IPS DF 4.7 (cell line): ENCODE measurements around the gene AQR.

Experiments used
- DNase-seq: peaks from one replicate; pipeline ENCODE4 v3.0.0-alpha.2; 2013; ENCODE audit warnings: low spot score; ENCODE audit errors: extremely low read depth

AQR gene

DNA sequence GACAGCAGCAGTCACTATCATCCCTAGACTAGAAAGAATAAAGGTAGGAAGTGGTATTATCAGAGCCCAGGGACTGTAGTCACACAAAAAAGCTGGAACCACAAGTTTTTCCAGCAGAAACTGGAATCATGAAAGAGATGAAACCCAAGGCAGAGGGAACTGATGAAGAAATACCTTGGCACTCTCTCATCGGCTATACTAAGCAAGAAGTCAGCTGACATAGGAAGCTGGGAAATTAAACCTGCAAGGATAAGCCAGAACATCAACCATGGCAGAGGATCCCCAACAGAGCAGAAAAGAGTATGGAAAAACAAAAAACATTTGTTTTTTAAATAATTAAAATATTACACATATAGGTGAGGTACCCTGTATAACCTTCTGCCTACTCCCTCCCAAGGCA, 86.5 kb downstream of the AQR start:
- no peak for DNase-seq

DNA sequence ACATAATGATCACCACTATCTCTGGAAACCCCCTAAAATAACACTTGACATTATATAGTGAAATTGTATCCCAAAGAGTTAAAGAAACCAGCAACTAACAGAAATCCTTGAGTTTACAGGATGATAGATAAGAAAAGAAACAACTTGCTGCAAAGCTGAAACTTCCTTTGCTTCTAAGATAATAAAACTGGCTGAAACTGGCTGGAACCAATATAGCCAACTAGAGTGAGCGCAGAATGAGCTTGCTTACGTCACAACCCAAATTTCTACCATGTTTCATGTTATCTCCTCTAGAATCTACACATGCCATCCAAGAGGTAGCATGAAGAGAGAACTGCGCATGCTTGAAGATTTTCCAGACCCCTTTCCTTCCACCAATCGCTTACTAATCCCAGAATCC, 90.4 kb downstream of the AQR start:
- DNase-seq: no peak

DNA sequence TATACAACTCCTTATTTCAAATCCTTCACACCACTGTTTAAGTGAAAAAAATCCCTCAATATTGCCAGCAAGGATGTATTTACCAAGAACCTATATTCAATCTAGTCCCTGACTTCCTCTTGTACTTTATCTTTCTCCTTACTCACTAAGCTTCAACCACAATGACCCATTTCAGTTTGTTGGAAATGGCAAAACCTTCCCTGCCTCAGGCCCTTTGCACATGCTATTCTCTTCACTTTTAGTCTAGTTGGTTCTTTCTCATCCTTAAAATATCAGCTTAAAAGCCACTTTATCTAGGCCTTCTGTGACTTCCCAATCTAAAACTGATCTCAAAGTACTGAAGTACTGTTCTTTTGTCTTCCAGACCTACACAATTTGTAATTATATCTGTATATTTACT, 92.9 kb downstream of the AQR start:
- DNase-seq: no peak

DNA sequence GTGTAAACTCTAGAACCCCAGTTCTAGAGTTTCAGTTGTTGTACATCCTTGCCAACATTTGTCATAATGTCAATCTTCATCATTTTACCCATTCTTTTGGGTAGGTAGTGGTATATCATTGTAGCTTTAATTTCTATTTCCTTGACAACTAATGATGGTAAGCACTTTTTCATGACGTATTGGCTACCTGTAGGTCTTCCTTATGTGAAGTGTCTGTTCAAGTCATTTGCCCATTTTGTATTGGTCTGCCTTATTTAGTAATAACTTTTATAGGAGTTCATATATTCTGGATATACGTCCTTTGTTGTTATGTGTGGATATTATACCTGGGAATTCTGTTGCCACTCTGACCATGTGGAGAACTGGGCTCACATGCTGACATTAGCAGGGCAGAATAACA, 100.4 kb downstream of the AQR start:
- no peak for DNase-seq

DNA sequence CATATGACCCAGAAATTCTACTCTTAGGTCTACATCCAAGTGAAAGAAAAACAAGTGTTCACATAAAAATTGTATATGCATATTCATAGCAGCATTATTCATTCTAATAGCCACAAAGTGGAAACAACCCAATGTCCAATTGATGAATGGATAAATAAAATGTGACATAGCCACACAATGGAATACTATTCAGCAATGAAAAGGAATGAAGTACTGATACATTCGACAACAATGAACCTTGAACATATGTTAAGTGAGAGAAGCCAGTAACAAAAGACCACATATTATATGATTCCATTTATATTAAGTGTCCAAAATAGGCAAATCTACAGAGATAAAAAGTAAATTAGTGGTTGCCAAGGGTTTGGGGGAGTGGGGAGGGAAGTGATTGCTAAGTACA, 104.0 kb downstream of the AQR start:
- no peak for DNase-seq

DNA sequence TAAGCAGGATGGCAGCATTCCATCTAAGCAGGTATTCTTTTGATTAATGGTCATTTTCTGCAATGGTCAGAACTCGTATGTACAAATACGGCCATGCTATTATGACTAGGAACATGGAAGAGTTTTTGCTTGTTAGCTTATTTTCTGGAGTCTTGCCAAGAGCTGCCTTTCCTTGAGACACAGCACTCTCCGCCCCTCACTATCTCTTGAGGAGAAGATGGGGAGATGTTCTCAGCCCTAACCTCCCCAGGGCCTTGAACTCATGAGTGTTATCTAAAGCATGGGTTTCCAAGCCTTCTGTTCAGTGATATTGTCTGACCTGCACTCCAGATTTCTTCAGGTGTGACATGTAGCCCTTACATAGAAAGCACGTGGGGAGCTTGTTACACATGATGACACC, 108.3 kb downstream of the AQR start:
- no peak for DNase-seq

DNA sequence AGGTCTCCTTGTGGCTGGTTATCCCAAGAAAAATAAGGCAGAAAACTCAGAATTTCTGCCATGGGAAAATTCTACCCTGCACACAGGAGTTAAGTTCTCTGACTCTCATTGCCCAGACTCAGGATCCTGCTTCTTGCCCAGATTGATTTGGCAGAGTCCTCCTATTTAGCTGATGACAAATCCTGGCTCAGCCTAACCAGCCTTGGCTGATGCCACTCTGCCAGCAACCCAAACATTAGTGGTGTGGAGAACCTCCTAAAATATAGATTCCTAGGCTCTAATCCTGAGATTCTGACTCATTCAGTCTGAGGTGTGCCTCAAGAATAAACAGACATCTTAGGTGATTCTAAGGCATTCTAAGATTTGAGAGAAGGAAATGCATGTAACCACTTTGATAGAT, 113.6 kb downstream of the AQR start:
- DNase-seq: no peak

DNA sequence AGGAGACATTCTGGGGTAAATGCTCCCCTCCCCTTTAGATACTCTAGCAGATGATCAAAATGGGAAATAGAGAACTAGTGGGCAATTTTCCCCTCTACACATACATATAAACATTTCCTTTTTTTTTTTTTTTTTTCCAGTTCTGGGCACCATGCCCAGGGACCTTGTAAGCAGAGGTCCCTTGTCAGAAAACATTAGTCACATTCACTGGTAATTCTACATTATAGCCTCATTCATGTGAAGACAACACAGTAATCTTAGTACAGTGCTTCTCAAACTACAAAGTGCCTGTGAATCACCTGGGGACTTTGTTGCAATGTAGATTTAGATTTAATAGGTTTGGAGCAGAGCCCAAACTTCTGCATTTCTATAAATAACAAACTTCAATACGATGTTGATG, 114.1 kb downstream of the AQR start:
- DNase-seq: no peak

DNA sequence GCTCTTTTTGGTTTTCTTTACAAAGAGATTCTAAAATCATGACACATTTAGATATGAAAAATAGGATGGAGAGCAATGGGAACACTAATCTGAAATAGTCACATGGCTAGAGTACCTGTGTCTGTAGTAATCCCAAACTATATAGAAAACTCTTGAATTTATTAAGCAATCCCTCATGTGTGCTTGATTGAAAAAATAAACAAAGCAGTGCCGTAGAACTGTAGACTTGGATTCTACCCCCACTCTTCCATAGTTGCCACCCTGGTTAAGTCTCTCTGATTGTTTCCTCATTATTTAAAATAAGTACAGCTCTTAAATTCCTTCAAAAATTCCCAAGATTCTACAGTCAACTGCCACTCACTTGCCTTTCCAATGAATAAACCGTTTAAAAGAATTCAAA, 115.3 kb downstream of the AQR start:
- DNase-seq: no peak

DNA sequence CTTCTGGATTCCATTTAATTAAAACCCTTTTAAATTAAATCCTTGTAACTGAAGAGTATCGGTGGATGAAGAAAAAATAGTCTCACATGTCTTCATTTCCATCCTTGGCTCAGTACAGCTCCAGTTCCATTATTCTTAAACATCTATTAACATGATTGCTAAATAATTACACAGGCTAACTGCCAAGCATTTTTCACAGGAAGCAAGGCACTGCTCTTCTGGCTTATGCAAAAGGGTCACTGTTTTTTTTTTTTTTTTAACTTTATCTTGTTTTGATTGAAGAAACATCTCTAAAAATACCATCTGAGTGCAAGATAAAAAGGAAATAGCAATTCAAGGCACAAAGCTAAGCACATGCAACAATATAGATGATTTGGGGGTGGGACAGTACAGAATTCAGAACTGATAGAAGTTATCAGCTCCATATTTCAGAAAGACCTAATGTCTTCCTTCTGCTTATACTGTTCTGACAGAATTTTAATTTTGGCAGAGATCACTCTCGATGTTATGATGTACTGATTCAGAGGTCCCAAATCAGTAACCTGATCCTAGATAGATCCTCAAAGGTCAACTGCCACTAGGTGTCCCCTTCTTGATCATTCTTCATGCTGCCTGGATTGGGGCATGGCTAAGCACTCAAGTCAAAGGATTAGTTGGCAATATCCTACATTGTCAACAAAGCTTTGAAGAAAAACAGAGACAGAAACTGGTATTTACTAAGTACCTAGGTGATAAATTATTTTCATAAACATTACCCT, 116.4 kb downstream of the AQR start:
- no peak for DNase-seq

DNA sequence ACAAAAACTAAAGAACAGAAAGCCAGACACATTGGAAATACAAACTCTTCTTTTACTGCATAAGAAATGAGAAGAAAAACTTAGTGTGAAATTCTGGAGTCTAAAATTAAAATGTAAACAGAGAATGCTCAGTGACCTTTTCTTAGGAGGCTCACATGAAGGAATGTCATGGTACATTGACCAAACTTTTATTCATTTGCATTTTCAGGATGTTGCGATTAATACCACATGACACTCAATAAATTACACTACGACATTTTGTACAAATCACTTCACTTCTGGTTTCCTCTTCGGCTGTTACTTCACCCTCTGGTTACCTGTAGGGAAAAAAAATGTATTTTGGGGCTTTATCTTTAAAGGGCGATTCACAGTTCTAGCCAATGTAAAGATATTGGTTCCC, 117.8 kb downstream of the AQR start:
- no peak for DNase-seq

DNA sequence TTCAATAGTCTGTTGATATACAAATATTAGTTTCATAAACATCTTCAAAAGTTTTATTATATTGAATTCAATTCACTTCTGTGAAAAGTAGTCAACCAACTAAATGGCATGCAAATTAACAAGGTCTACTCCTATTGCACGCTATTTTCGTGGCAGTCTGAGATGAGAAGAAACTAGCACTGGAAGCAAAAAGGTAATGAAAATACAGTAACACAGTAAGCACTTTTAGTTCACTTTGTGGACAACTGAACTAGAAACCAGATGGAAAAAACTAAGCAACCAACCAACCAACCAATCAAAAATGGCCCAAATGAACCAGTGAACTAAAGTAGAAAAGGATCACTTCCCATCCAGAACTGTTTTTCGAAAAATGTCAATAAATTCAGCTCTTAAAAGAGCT, 118.5 kb downstream of the AQR start:
- DNase-seq: no peak

DNA sequence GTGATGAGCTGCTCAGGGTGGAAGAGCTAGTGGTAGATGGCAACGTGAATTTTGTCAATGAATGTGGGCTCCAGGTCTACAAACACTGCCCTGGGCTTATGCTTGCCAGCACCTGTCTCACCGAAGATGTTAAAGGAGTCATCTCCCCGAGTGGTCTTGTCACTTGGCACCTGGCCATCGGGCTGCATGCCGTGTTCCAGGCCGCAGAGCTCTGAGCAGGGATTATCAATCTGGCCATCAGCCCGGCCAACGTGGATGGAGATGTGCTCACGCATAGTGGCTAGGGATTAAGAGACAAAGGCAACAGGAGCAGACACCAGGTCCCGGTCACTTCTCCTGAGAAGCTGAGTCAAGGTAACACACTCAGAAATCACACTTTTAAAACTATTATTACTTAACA, 119.4 kb downstream of the AQR start:
- no peak for DNase-seq

DNA sequence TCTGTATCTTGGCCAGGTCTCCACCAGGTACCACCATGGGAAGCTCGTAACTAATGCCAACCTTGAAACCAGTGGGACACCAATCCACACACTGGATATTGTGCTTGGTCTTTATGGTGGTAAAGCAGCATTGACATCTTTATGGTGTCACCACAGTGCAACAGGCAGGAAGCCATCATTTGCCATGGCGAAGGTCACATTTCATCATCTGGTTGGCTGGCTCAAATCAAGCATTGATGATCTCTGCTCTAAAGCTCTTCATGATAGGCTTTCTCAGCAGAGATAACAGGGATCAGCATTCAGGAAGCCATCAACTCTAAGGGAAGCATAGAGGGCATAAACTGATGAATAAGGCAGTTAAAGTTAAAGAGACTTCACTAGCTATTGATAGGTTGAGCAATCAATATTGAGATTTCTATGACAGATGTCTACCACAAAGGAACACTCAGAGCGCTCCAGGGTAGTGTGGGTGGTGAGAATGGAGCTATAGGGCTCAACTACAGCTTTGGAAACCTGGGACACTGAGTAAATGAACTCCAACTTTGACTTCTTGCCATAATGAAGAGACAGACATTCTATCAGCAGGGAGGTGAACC, 120.1 kb downstream of the AQR start:
- no peak for DNase-seq

DNA sequence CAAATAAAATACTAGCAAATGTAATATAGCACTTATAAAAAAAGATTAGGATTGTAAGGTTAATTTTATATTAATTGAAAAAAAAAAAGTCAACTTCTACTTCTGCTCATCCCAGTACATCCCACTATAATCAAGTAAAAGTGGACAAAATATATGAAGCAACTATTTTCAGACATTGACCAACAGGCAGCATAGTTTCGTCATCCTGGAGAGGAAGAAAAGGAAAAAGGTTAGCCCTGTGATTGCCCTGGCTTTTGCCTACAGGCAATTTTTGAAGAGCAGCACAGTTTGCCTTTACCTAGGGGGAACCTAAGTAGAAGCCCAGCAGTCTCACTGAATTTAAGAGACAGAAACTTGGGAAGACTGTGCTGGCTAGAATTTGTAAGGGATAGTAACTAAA, 121.9 kb downstream of the AQR start:
- no peak for DNase-seq

DNA sequence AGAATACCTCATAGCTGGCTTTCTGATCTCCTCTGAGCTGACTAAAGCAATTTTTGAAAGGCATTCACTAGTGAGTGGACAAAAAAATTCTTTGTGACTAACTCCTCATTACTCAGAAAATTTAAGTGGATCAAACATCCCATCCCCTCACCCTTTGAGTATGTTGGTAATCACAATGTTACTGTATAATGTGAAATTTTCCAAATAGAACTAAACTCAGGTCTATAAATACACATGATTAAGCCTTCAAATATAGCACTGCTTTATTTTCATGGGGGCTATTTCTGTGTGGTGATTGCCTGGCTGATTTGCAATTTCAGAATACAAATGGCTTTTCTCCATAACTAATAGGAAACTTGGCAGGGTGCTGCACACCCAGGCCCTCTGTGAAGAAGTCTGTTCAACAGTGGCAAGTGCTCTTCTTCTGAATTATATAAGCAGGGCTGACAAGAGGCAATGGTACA, 128.2 kb downstream of the AQR start:
- no peak for DNase-seq

DNA sequence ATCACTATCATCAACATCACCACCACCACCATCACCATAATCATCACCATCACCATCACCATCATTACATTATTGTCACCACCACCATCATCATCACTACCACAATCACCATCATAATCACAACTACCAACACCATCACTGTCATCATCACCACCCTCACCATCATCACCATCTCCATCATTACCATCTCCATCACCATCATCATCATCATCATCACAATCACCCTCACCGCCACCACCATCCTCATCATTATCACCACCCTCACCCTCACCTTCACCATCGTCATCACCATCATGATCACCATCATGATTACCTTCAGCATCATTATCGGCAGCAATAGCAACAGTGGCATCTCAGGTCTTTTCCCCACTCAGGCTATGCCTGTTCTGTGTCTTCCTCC, 131.3 kb downstream of the AQR start:
- DNase-seq: no peak

DNA sequence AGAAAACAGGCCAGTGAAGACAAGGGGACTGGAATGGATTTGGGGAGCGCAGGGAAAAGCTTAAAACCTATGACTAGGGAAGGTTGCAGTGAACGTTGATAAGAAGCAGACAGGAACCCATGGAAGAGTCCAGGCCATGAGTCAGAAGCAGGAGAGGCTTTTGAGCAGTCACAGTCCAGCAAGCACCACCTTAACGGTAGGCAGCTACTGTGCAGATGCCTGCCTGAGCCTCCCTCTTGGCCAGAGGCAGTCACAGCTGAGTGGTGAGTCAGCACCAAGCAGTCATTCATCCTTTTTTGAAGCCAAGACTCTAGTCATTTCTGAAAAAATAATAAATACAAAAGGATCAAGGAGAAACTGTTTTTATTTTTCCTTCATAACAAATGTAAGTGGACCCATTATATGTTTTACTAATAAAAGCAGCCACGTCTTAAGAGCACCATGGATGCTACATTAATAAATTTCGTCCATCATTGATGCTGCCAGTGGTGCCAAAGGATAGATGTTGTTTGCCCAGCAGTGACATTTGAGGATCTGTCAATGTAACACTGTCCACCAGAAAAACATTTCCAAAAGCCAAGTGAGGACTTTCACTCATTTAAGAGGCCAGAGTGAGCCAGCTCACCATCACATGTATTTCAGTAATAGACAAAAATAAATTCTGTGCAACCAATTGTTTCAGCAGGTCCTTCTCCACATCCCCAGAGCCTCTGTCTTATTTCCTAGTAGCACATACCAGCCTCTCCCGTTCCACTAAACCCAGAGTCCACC, 132.1 kb downstream of the AQR start:
- DNase-seq: no peak

DNA sequence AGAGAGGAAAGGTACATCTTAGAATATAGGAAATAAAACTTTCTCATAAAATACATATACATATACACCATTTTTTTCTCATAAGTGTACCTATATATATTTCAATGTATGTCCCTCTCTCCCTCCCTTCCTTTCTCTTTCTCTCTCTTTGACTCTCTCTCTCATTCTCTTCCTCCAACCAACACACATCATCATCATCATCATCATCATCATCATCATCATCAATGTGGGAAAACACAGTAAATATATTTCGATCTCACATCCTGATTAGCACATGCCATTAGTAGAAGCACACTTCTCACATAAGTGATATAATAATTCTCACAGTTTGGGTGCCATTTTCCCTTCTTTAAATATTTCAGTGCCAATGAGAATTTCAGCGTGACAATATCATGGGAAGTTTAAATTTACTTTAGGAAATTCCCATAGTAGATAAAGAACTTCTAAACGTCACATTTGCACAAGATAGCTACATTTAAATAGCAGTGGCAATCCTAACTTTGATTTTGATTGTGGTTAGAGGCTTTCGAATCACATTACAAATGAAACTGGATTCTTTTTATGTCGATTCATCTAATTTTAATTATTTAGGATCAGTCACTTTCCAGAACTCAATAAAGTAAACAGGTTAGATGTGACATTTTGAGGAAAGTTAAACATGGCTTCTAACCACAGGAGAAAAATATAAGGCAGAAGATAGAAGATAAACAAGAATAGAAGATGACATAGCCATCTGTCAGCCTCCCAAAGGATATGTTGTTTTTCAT, 141.2 kb downstream of the AQR start:
- no peak for DNase-seq

DNA sequence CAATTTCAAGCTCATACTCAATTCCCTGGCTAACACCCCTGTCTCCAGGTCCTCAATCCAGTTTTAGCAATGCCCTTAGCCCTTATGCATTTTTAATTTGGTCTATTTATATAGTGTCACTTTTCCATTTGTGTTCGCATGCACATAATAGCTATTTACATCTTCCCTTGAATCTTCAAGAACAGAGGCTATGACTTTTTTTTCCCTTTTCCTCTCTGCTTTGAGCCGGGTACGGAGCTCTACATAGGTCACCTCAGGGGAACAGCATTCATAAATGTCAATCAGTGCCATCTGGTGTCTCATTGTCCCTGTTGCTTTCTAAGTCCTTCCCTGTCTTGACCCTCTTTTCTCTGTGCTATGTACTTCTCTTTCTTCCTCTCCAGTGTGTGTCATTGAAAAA, 147.7 kb downstream of the AQR start:
- no peak for DNase-seq

DNA sequence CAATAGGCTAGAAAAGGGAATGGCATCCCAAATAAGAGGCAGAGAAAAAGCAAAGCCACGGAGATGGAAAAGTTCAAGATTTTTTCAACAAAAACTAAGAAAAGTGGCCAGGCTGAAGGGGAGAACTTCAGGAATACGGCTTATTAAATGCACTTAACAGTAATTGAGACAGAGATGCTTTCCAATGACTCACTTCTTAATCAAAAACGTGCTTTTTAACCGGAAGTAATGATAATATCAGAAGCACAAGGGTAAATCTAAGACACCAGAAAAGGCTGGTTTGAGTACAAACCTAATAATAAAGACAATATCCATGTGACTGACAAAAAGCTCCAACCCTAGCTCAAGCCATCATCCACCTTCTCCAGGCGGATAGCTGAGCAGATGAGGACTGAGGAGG, 149.4 kb downstream of the AQR start:
- no peak for DNase-seq

DNA sequence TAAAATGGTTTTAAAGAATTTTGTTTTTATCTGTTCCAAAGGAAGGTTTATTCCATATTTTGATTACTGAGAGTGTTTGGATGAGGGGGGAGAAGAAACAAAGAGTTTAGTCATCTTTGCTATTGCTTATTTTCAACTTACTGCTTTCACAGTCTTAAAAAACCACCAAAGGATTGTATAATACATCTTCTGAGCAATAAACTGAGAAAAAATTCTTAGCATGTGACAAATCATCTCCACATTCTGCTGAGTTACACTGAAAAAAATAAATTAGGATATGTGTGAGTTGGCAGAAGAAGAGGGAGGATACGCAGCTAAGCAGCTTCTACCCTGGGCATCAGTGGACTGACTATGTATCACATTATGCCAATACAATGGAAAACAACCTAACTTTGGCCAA, 151.0 kb downstream of the AQR start:
- DNase-seq: no peak
